Stimulated activated CD8-positive, alpha-beta memory T cell treated with anti-CD3 and anti-CD28 coated beads, Interleukin-15, amount 100 ng/mL, for 48 hours (primary cell): ENCODE results near the gene ATP5PD.
"Not testable (repeated sequence)": the region's sequence is repeated elsewhere in the genome, so short reads cannot be mapped to it uniquely, and the experiment has no call there.

Source experiments
- DNase-seq, 2 donors: peaks; one replicate each; pipeline ENCODE4 v3.0.0-alpha.2; 2020; ENCODE audit warnings: low read depth in 2 of 2

The ATP5PD gene

GRCh38 chr17:75020331-75021110, 26.2 kb downstream of the ATP5PD start:
- DNase-seq, result no peak

- no peak for DNase-seq
These were observed 27.1 kb downstream of the ATP5PD start for GRCh38 chr17:75019710-75020109.

DNA sequence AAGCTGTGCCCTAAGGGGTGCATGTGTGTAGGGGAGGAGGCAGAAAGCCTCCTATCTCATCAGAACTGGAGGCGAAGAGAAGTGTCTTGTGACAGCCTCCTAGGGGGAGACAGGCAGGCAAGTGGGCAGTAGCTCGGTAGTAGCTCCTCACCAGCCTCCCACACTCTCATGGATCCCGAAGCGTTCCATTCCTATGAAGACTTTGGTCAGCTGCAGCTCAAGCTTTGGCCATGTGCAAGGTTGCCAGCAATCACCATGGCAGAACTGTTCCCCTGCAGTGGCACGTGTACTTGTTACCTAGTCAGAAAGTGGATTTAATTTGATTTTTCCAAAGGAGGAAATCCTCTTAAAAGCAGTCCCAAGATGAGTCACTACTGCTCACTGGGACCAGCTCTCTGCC, 27.6 kb downstream of the ATP5PD start:
- DNase-seq, result no peak

GRCh38 chr17:75013092-75013559, 33.6 kb downstream of the ATP5PD start:
- no peak for DNase-seq

DNA sequence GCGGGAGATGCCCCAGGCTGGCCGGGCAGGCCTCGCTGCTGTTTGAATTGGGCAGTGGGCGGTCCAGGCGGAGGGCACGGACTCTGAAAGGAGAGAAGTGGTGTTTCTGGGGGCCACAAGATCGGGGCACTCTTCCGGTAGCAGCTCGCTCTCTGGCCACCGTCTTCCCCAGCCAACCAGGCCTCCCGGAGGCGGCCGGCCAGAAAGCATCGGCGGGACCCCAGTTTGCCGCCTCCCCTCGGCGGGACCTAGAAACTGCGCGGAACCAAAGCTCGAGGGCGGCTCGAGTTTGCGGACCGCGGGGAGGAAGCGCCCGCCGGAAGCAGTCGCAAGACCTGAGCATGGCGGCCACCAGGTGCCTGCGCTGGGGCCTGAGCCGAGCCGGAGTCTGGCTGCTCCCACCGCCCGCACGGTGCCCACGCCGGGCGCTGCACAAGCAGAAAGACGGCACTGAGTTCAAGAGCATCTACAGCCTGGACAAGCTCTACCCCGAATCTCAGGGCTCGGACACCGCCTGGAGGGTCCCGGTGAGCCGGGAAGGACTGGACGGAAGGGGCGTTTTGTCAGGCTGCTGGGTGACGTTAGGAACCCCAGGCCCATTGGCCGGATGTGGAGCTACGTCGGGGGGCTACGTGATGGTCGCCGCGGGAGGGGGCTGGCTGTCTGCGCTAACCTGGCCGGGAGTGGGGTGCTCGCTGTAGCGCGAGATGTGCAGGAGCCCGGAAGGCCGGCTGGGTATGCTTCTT, 34.2 kb downstream of the ATP5PD start, which contains the start of gene MRPL58:
Gene MRPL58, plus strand, starts transcription at position 325 of the 746 bp plus-strand sequence. Its CDS starts 17 bp downstream, at position 342.
- peak; percentile 79 to 80 for DNase-seq

DNA sequence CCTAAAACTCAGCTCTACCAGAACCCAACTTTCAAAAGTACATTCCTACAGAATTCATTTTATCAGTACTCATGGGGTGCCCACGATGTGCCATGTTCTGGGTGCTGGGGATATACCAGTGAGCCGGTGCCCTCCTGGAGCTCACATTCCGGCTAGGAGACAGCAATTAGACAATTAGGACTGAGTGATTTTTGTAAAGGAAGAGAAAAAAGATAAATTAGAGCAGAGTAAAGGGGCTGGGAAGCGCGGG, 34.7 kb downstream of the ATP5PD start:
- no peak for DNase-seq

GRCh38 chr17:75011401-75012095, 35.2 kb downstream of the ATP5PD start:
- no peak for DNase-seq

GRCh38 chr17:75010683-75011400, 35.9 kb downstream of the ATP5PD start:
- no peak for DNase-seq

DNA sequence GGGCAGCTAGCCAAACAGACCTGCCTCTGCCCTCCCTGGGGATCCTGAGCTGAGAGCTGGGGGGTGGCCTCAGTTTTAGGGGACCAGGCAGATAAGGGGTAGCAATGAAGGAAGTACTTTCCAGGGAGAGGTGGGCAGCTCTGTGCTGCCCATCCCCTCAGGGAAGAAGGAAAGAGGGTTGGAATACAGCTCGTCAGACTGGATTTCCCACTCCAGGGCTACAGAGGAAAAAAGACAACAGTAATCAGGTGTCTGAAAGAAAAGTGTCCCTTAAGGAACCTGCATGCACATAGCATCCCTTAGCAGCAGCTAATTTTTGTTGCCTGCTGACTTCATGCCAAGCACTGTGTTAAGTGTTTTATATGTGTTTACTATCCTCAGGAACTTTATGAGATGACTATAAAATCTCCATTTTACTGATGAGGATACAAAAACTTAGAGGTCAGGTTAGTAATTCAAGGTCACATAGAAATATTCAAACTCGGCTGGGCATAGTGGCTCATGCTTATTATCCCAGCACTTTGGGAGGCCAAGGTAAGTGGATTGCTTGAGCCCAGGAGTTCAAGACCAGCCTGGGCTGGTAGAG, 37.5 kb downstream of the ATP5PD start:
- DNase-seq, result no peak

DNA sequence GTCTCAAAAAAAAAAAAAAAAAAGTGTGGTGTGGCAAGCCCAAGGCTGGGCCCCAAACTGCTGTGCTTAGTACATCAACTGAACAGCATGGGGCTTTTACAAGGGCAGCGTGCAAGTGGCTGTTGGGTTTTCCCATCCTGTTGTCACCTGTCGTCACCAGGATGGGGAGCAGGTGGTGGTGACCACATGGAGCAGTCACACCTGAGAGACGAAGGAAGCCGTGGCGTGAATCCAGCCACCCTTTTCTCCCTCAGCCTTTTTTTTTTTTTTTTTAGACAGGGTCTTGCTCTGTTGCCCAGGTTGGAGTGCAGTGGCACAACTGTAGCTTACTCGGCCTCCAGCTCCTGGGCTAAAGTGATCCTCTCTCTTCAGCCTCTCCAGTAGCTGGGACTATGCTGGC, 38.4 kb downstream of the ATP5PD start:
- DNase-seq, result no peak

DNA sequence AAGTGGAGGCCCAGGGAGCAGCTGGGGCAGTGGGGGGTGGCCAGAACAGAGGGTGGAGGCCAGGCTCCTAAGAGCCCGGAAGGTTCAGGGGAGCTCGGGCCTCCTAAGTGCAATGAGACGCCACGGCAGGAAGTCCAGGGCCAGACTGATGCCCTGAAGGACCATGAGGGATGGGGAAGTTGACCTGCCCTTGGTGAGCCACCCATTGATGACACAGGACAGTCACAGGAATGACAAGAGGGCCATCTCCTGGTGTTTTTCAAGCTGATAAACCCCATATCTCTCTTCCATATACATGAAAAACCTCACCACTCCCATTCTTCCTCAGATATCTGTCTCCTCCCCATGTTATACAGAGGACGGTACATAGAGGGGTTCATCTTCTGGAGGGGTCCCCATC, 40.1 kb downstream of the ATP5PD start:
- no peak for DNase-seq

- not testable (repeated sequence) for DNase-seq
These were observed 40.7 kb downstream of the ATP5PD start for GRCh38 chr17:75006084-75006483.

DNA sequence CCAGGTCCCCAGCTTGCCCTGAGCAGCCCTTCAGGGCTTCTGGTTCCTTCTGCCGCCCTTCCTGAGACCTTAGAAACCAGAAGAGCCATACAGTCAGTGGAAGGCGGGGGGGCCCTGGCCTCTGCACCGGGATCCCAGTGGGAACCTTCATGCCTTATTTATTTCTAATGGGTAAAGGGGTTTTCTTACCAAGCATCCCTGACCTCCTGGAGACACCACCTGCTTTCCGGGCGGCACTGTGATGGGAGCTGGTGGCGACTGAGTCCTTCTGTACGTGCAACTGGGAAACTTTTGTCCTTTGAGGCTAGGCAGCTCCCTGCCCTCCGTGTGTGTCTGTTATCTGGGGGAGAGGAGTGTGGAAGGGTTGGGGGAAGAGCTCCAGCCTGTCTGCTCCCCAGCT, 41.5 kb downstream of the ATP5PD start:
- DNase-seq, result no peak

DNA sequence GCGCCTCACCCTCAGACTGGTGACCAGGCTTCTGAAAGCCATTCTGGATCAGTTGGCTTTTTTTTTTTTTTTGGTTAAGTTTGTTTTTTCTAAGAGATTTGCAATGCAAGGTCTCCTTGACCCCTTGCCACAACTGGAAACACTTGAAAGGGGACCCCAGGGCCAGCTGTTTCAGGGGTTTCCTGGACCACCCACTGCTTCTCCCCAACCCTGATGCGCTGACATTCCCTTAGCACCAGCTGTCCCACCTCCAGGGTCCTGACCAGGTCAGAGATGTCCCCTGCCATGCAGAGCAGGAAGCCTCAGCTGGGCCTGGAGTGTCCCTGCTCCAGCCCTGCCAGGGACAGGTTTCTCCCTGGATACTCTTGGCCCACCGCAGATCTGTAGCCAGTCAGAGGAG, 42.4 kb downstream of the ATP5PD start:
- no peak for DNase-seq

DNA sequence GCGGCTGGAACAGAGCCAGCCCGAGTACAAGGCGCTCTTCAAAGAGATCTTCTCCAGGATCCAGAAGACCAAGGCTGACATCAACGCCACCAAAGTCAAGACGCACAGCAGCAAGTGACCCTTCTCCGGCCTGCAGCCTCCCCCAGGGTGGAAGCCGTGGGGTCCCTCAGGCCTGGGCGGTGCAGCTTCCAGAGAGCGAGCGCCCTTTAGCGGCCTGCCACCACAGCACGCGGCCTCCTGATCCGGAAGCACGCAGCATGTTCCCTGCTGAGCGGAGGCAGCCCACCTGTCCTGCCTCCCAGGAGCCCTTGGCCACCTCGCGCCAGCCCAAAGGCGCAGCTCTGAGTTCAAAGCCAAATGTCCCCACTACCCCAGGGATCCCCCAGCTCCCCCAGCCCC, 42.8 kb downstream of the ATP5PD start:
- DNase-seq, result no peak

GRCh38 chr17:75003070-75003956, 43.5 kb downstream of the ATP5PD start:
- DNase-seq, result no peak

- DNase-seq, result no peak
These were observed 44.6 kb downstream of the ATP5PD start for GRCh38 chr17:75001915-75002843.

DNA sequence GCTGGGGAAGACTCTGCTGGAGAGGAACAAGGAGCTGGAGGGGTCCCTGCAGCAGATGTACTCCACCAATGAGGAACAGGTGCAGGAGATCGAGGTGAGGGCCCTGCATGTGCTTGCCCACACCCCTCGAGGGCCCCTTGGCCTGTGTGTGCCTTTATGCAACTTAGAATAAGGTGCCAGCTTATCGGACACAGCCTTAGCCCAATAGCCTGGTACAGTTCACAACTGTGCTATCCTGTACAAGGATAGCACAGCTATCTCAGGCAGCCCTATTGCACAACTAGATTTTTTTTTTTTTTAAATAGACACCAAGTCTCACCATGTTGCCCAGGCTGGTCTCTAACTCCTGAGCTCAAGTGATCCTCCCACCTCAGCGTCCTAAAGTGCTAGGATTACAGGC, 47.2 kb downstream of the ATP5PD start:
- no peak for DNase-seq

DNA sequence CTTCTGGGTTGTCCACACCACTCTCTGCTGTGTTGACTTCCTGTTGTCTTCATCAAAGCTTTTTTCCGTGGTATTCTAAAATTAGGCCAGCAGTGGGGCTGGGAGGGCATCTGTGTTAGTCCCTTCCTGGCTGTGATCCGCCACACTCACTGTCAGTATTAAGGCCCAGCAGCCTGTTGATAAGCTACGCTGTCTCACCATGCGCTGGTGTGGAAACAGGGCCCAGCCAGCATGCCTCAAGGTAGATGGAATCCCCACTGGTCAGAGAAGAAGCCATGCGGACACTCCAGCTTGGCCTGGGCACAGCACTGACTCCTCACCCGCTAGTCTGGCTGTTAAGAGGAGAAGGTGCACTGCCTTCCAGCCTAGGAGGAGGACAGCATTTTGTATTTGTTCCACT, 48.0 kb downstream of the ATP5PD start:
- no peak for DNase-seq

DNA sequence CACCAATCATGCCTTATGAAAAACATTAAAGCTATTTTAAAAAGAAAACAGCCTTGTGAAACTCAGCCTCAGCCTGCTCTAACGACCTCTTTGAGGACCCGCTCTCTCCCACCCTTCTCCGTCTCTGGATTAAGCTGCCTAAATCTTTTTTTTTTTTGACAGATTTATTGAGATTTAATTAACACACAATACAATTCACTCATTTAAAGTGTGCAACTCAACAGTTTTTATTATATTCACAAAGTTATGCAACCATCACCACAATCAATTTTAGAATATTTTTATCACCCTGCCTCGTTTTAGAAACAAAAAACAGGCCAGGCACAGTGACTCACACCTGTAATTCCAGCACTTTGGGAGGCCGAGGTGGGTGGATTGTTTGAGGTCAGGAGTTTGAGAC, 50.9 kb downstream of the ATP5PD start:
- no peak for DNase-seq
